ENCODE data around the gene OXA1L.

- TF ChIP-seq CTCF (IDR thresholded peaks at IDR 0.05): no peak
- no peak for TF ChIP-seq REST (IDR thresholded peaks at IDR 0.05; ENCODE audit: insufficient read depth in 1 of 2, low read depth in 2 of 2, low read length in 1 of 2)
- no peak for TF ChIP-seq TCF7L2 (IDR thresholded peaks at IDR 0.05; ENCODE audit: low read depth, low read length)
- TF ChIP-seq POLR2AphosphoS5 (IDR thresholded peaks at IDR 0.05; ENCODE audit: low read depth, low read length): no peak
- TF ChIP-seq SIN3A (IDR thresholded peaks at IDR 0.05; ENCODE audit: borderline replicate concordance, insufficient read depth, low read depth, low read length): no peak
These were observed 42.1 kb downstream of the OXA1L start for GRCh38 chr14:22808388-22809209.

Measured in Panc1 (cell line).